Measurements from ENCODE around the gene LIPG.

GRCh38 chr18:49519101-49519971, 42.5 kb upstream of the LIPG start:
- TF ChIP-seq CTCF (IDR thresholded peaks at IDR 0.05 in 2 of 3, conservative IDR thresholded peaks at IDR 0.05 in 1 of 3; ENCODE audit: insufficient read depth in 2 of 3, low read depth in 1 of 3, low read length in 3 of 3) (no peak), GABPA (tag; conservative IDR thresholded peaks at IDR 0.05; ENCODE audit: low read depth) (no peak), MAZ (CRISPR knock-in tag; conservative IDR thresholded peaks at IDR 0.05 in 1 of 2, IDR thresholded peaks at IDR 0.05 in 1 of 2) (no peak), MYNN (IDR thresholded peaks at IDR 0.05) (no peak), MYNN (CRISPR knock-in tag; IDR thresholded peaks at IDR 0.05) (no peak), ZNF717 (CRISPR knock-in tag; IDR thresholded peaks at IDR 0.05) (no peak), ZFX (CRISPR knock-in tag; IDR thresholded peaks at IDR 0.05) (no peak), MAX (CRISPR knock-in tag; IDR thresholded peaks at IDR 0.05) (no peak), POLR2B (IDR thresholded peaks at IDR 0.05; ENCODE audit: low read depth, partially characterized antibody) (no peak), SRSF9 (IDR thresholded peaks at IDR 0.05; ENCODE audit: borderline replicate concordance, low read depth, low read length) (no peak), COPS2 (conservative IDR thresholded peaks at IDR 0.05) (no peak), JUN (IDR thresholded peaks at IDR 0.05; ENCODE audit: borderline replicate concordance, low read depth, low read length) (no peak), JUN (CRISPR knock-in tag; IDR thresholded peaks at IDR 0.05; ENCODE audit: borderline replicate concordance) (no peak), KLF6 (CRISPR knock-in tag; IDR thresholded peaks at IDR 0.05; ENCODE audit: borderline replicate concordance) (no peak), KDM1A (IDR thresholded peaks at IDR 0.05) (no peak)

All from K562 (cell line).